ENCODE measurements around the gene EEFSEC. TPM values are rescaled to one million over a fixed set of nuclear protein-coding genes. Genes with fewer than 3 reads are reported as not detected.

Gene EEFSEC
- total and polyA plus RNA-seq, 2 experiments from 2014 or later: 10.1 to 16.2 TPM

GRCh38 chr3:128227507-128227906 lies 74.2 kb downstream of the EEFSEC start:
- Histone ChIP-seq H3K27me3 (ENCODE audit: insufficient read depth) (no peaks in the 10 kb centered on the region), H3K27ac (ENCODE audit: low read depth) (no peak overlapping the region), H3F3A (replicated peaks; ENCODE audit: low read depth) (no peaks in the 10 kb centered on the region), H3K4me3 (no peak overlapping the region), H3K36me3 (ENCODE audit: insufficient read depth) (peaks cover 8% of the 10 kb centered on the region; the same call in 1 of the 2 replicates), H3K9me2 (ENCODE audit: insufficient read depth) (0 out of 2 replicates have a peak, but pooled peaks cover 4% of the 10 kb centered on the region), H4K20me1 (replicated peaks; ENCODE audit: insufficient read depth) (no peaks in the 10 kb centered on the region), H2AFZ (no peak overlapping the region), H3K4me2 (no peak overlapping the region), H3K79me2 (replicated peaks; ENCODE audit: insufficient read depth) (no peaks in the 10 kb centered on the region), H3K4me1 (ENCODE audit: insufficient read depth) (peaks cover 12% of the 10 kb centered on the region)
- Mint-ChIP-seq H3K27me3 (ENCODE audit: insufficient read depth, low read depth, poor library complexity) (peaks cover 16% of the 10 kb centered on the region), H3K4me3 (no peak overlapping the region), H3K4me1 (peaks cover 29% of the 10 kb centered on the region), H3K36me3 (ENCODE audit: low read depth) (peaks cover 17% of the 10 kb centered on the region; the same call in 2 of the 3 replicates), H3K27ac (no peak overlapping the region), H3K9me3 (peaks cover 19% of the 10 kb centered on the region)
- DNase-seq (ENCODE audit: low spot score): no peak
- ATAC-seq: no peak
- no peak for TF ChIP-seq EZH2phosphoT487 (IDR thresholded peaks at IDR 0.05; ENCODE audit: unreplicated experiment)
- TF ChIP-seq STAT1 (IDR thresholded peaks at IDR 0.05; ENCODE audit: unreplicated experiment): no peak
- TF ChIP-seq CREB1 (CRISPR knock-in tag; IDR thresholded peaks at IDR 0.05; ENCODE audit: low read depth): no peak
- TF ChIP-seq ZNF462 (CRISPR knock-in tag; IDR thresholded peaks at IDR 0.05): no peak
- no peak for TF ChIP-seq ZNF331 (CRISPR knock-in tag; IDR thresholded peaks at IDR 0.05; ENCODE audit: low read depth)
- TF ChIP-seq EZH2 (IDR thresholded peaks at IDR 0.05; ENCODE audit: low read depth, unreplicated experiment): no peak
- no peak for TF ChIP-seq POLR2AphosphoS5 (IDR thresholded peaks at IDR 0.05; ENCODE audit: low read depth)
- TF ChIP-seq ZNF114 (CRISPR knock-in tag; IDR thresholded peaks at IDR 0.05): no peak
- TF ChIP-seq REST (IDR thresholded peaks at IDR 0.05; ENCODE audit: unreplicated experiment): no peak
- no peak for TF ChIP-seq ETS1 (IDR thresholded peaks at IDR 0.05)
- TF ChIP-seq CTCF (conservative IDR thresholded peaks at IDR 0.05; ENCODE audit: low read depth in 2 of 2): no peak
- no peak for TF ChIP-seq JUNB (IDR thresholded peaks at IDR 0.05; ENCODE audit: unreplicated experiment)
- no peak for TF ChIP-seq NANOG (IDR thresholded peaks at IDR 0.05; ENCODE audit: borderline replicate concordance)
